Retina (tissue), 1 donor: ENCODE data around the gene SNED1.

Source experiments
- DNase-seq: peaks from one replicate; pipeline ENCODE4 v3.0.0-alpha.2; 2016

The SNED1 gene

DNA sequence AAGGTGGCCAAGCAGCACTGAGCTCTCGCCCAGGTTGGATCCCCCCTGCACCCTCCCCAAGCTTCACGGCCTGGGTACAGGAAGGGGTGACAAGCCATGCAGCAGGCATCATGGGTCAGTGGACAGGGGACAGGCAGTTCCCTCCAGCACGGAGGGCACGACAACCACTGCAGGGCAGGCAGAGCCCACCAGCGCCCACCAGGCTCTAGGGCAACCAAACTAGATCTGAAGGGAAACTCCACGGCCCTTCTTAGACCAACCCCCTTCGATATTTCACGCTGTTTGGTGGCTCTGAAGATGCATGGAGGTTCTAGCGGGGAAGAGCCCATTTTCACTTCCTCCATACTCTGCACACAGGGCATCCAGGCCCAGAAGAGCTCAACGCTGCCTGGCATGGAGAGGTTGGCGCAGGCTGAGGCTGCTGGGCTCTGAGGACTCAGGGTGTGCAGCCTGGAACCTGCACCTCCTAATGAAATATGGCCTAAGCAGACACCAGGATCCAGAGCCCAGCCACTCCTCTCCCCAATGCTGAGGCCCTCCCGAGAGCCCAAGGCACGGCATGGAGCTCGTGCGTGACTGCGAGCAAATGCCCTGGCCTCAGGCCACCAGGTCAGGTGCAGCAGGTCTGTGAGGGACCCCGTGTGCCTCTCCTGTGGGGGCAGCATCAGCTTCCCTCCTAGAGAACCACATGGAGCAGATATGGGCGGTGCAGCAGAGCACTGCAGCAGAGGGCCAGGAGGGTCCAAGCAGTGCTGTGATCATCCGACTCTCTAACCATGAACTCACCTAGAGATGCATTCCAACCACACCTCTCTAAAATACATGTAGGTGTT lies 112.4 kb downstream of the SNED1 start:
- no peak for DNase-seq

DNA sequence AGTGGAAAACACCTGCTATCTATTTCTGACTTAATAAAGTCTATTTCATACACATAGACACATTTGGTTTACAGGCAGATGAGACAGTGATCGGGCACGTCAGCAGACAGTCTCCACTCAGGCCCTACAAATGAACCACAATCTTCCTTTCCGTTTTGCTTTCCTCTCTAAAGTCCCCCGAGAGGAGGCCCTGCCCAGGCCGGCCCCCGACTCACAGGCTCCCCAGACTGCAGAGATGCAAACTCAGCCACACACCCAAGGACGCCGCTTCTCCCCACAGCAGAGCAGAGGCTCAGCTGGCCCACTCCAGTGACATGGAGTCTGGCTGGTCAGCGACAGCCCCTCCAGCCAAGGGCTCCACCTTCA lies 113.0 kb downstream of the SNED1 start:
- no peak for DNase-seq

DNA sequence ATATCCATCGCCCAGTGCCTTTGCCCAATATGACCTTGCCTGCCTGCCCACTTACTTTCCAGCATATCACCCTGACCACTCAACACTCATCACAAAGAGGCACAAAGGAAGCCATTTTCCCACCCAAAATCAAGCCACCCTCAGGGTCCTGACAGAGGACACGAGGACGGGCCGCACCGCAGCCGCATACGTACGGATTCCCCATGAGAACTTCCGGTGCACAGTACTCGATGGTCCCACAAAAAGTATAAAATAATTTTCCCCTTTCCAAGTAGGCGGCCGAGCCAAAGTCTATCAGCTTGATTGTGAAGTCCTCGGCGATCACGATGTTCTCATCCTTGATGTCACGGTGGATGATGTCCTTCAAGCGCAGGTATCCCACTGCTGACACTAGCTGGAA lies 113.6 kb downstream of the SNED1 start:
- no peak for DNase-seq

DNA sequence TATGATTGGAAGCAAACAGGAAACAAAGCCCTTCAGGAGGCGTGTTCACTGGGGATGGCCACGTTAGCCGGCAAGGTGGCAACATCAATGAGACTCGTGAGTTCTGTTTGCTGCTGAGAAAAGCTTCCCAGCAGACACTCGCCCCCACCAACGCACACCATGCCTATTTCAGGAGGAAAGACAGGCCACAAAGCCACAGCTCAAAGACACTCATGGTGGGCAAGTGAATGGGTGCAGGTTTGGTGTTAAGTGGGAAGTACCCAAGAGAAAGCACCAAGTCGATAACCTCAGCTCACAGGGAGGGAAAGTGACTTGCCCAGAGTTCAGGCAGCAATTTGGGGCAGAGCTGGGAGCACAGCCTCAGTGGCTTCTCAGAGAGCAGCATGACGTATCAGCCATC lies 114.2 kb downstream of the SNED1 start:
- DNase-seq = no peak

DNA sequence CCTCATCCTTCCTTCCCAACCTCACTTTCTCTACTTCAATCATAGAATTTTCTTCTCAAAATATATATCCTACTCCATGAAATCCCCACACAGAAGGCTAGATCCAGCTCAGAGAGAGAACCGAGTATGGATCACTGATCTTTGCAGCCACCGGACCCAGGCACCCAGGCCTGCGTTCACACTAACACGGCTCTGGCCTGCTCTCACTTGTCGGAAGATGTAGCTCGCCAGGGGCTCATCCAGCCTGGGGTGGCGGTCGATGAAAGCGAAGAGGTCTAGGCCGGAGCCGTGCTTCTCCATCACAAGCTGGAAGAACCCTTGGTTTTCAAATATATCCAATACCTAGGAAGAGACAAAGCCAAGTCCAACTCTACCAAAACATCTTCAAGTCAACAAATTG lies 116.4 kb downstream of the SNED1 start:
- no peak for DNase-seq

DNA sequence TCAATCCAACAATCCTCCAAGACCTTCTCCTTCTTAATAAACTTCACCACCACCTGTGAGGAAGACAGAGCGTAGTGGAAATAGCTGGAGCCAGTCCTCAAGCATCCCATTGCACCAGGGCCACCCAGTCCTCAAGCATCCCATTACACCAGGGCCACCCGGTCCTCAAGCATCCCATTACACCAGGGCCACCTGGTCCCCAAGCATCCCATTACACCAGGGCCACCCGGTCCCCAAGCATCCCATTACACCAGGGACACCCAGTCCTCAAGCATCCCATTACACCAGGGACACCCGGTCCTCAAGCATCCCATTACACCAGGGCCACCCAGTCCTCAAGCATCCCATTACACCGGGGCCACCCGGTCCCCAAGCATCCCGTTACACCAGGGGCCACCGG lies 116.9 kb downstream of the SNED1 start:
- no peak for DNase-seq

DNA sequence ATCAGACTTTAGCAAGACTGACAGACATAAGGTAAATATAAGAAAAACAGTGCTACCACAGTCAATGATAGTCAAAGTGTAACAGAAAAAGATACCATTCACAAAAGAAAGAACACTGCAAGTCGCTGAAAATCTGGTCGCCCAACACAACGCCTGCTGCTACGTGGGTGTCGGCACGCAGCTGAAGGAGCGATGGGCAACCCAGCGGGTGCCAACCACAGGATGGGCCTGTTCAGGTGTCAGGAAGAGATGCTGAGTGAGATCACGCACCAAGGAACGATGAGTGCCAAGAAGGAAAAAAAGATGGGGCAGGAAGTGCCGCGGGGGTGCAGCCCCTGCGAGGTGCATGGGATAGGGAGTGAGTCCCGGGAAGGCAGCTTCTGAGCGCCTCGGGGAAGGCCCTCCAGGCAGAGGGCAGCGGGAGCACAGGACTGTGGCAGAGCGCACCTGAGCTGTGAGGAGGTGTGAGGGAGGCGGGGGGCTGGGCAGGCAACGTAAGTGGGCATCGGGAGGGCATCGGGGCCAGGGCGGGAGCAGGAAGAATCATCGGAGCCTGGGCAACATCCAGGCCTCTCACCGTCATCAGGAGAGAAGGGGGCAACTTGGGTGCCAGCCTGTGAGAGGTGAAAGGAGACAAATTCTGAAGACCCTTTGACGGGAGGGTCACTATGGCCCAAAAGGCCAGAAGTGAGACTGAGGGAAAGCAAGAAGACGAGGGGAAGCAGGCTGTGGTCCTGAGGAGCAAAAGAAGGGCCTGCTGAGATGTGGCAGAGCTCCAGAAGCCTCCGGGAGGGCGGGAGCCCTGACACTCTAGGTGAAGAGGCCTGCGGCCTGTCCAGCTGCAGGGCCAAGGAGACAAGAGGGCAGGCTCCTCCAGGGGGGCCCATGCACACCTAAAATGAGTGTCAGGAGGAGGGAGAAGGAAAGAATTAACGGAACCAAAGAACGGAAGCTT lies 118.5 kb downstream of the SNED1 start:
- no peak for DNase-seq

DNA sequence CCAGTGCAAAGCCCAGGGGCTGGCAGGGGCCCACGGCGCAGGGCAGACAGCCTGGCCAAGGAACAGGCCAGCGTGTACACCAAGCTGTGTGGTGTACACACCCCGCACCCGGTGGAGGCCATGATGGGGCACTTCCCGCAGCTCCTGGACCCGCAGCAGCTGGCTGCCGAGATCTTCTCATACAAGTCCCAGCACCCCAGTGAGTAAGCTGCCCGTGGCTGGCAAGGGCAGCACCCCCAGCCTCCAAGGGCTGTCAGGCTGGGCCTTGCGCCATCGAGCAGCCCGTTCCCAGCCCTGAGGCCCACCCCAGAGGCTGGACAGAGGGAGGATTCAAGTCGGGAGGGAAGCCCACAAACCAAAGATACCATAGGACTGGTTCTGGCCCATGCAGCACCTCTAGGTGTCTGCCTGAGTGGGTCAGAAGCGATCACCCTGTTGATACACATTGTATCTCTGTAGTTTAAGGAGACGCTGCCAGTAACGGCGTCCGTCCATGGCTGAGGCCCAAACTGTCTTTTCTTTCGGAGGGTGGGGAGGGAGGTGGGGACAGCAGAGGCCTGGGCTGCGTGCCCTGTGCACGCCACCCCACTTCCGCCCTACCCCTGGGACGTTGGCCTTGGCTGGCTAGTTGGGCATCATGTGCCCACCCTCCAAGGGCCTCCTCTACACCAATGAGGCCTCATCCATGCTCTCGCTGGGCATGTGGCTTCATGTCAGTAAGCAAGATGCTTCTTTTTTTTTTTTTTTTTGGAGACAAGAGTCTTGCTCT lies 120.5 kb downstream of the SNED1 start:
- DNase-seq = no peak

DNA sequence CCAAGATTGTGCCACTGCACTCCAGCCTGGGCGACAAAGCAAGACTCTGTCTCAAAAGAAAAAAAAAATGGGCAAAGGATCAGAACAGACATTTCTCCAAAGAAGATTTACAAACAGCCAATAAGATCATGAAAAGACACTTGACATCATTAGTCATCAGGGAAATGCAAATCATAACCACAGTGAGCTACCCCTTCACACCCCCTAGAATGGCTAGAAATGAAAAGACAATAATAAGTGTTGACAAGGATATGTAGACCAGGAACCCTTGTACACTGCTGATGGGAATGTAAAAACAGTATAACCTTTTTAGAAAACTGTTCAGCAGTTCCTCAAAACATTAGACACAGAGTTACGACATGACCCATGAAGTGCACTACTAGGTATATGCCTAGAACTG lies 122.0 kb downstream of the SNED1 start:
- DNase-seq = no peak

DNA sequence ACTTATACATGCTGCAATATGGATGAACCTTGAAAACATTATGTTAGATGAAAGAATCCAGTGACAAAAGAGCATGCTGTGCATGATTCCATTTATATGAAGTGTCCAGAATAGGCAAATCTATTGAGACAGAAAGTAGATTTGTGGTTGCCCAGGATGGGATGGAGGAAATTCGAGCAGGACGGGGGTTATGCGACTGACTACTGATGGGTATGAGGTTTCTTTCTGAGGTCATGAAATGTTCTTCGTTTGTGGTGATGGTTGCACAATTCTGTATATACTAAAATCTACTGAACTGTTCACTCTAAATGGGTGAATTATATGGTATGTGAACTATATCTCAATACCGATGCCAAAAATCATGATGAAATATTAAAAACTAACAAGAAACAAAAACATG lies 122.6 kb downstream of the SNED1 start:
- DNase-seq = no peak

DNA sequence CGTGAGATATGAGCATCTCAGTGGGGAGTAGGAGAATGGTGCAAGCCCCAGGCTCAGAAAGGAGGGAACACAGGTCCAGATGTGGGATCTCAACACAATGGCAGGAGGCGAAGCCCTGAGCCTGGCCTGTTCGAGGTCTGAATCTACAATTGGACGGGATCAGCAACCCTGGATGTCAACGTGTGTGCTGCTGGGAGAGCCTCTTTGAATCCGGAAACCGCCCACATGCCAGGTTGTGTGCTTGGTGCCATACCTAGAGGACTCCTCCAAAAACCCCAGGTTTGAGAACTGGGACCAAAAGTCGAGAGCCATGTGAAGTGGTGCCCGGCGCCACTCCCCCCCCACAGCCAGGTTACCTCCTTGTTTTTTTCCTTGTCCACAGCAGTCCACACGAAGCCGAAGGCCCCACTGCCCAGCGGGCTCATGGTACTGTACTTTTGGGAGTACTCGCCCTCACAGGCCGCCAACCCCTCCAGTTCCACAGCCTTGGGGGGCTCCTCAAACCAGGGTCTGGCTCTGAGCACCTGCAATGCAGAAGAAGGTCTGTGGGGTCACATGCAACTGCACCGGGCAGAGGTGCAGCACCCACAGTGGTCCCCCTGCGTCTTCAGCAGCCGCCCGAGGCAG lies 124.1 kb downstream of the SNED1 start:
- DNase-seq = no peak

DNA sequence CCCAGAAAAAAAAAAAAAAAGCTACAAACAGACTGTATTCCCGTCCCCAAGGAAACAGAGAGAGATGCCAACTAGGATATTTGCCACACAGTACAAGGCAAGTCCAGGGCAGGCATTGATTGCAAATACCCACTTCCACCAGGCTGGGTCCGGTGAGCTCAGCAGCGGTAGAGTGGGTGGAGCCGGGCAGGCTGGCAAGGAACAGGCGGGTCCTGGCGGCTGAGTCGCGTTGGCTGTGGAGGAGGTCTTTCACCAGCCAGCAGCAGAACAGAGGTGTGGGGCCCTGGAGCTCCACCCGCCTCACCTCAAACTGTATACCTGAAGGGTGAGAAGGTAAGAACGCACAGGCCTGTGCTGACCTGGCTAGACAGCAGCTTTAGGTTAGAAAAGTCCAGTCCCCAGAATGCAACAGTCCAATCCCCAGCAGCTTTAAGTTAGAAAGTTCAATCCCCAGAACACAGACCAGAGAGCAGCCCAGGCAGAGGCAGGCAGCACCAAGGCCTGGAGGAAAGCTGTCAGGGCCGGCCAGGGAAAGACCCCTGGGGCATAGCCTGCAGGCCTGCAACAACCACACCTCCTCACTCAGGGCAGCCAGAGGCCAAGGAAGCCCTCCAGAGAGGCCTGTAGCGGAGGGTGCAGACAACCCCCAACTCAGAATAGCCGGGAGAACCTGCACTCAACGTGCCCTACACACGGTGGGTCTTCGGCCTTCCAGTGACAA lies 125.6 kb downstream of the SNED1 start:
- no peak for DNase-seq

DNA sequence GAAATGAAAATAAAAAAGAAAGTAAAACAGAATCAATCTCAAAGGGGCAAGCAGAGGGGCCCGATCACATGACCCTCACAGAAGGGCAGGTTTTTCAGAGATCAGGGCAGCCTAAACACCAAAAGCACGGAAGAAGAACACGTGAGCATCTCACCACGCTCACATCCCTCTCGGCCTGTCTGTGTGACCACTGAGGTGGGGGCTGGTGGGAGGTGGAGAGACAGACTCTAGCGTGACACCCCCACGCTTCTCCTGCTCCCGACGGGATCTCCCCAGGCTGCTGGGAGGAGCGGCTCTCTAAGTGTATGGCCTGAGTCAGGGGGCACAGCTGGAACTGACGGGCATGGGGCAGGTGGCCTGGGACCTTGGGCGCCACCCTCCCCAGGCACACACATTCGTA lies 127.2 kb downstream of the SNED1 start:
- no peak for DNase-seq

DNA sequence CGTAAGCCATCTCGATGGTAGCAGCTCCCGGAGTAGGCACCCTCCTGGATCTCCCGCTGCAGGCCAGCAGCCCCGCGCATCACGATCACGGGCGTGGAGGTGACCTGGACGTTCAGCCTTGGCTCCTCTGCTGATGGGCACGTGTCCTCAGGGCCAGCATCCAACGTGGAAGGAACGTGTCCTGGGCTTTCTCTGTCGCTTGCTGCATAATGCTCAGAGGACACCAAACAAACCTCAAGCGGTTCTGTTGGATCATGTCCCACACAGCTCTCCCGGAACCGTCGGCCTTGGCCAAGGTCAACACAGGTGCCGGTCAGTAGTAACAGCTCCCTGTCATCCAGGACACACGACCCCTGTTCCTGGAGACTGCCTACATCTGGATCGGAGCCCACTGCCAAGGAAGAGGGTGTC lies 127.8 kb downstream of the SNED1 start:
- no peak for DNase-seq

DNA sequence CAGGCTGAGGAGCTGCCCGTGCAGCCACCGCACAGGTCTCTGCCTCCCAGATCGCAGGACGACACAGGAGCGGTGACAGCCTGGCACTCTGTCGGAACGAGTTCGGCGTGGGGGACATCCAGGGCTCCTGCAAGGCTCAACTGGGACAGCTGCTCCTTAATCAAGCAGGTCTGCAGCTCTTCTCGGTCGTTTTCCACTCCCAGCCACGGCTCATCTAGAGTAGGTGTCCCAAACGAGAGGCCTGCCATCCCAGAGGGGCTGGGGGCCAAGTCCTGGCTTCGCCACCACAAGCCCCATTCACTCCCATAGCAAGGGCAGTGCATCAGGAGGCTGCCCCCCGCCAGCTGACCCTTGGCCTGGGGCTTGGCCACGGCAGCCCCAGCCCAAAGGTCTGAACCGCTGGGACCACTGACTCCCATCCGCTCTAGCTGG lies 128.4 kb downstream of the SNED1 start:
- no peak for DNase-seq

DNA sequence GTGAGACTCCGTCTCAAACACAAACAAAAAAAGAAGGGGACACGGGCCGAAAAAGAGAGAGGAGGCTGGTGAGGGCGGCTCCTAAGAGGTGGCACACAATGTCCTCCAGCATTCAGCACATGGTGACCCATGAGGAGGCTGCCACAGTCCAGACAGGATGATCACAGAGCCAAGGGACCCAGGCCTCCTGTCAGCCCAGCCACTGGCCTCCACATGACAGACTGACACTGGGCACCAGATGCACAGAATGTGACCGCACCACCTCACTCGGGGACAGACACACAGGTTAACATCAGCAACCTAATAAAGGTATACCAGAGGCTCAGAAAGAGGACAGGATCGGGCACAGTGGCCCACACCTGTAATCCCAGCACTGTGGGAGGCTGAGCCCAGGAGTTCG lies 129.8 kb downstream of the SNED1 start:
- DNase-seq = no peak

DNA sequence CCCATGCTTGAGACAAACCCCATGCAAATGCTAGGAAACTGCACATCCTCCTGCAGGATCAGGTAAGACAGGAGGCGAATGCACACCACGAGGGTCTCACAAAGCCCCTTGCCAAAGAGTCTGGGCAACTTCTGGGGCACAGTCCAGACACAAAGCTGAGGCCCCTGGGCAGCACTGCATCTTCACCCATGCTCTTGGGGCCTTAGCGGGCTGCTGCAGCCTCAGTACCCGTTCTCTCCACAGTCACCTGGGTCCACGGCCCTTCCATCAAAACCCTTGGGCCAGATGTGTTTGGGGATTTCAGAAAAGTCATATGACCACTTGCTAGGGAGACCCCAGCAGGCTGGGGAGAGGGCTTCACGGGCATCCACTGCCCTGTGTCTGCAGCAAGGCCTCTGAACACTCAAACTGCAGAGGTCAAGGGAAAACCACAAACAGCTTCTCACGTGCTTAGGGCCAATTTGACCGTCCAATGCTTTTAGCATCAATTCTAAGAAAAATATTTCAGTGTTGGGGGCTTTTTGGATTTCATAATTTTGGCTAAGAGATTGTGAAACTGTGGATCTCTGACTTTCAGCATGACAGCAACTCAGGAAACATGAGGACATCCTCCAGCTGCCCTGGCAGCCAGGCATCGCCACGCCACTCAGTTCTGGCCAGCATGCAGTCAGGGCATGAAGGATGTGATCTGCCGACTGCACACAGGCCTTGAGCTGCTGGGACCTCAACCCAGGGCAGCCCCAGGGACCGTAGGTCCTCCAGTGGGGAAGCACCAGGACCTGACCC lies 130.9 kb downstream of the SNED1 start:
- DNase-seq = no peak

DNA sequence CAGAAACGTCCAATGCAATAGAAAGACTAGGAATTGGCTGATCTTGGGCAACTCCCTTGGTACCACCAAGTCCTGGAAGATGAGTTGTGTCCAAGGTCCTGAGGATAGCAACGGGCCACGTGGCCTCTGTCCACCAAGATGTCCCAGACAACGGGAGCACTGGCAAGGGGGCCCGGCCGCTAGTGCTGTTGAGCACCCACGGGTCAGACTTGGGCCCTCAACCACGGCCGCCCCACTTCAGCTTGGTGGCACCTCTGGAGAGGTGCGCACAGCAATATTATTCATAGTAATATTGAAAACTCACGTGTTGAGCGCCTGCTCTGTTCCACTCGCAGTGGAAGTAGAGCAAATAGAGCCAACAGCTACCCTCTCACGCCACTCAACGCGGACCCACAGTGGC lies 131.9 kb downstream of the SNED1 start:
- DNase-seq = no peak

DNA sequence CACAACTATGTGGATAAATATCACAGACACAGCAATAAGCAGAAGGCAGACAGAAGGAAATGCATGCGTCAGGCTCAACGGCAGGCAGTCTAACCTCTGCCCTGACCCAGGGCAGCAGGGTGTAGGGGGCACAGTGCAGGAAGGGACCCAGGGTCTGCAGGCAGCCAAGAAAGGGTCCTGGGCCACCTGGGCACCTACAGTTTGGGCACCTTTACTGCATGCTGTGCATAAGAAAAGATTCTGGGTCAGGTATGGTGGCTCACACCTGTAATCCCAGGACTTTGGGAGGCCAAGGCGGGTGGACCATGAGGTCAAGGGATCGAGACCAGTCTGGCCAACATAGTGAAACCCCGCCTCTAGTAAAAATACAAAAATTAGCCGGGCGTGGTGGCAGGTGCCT lies 133.1 kb downstream of the SNED1 start:
- DNase-seq = no peak

DNA sequence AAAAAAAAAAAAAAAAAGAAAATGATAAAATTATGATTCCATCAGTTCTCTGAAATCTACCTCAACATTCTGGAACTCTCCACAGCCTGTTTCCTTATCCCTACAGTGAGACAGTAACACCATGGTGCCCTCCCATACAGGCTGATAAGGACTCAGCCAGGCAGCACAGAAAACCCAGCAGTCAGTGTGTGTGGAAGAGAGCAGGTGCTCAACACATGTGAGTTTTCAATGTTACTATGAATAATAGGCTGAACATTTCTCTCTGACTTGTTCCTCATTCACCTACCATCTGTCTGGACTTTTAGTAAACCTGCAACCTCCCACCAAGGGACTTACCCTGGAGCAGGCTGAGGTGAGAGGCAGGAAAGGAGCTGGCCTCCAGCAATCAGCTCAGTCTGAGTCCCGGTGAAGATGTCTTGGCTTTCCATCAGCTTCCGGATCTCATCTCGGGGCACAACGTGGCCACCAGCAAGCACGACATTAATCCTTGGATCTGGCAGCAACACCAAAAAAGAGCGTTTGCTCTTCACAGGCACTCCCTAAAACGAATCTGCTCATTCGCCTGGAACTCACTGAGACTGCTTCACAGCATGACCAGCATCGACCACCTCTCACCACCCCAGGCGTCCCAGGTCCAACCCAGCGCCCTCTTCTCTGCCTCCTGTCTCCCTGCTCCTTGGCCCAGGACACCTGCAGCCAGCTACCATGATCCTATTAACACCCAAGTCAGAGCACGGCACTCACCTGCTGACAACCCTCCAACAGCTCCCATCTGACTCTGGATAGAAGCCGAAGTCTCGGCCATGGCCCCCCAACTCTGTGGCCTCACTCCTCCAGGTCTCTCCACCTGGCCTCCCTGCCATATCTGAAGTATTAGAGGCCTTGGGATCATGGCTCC lies 134.4 kb downstream of the SNED1 start:
- no peak for DNase-seq
